ENCODE results near the gene PPP2R5E. TPM values are rescaled to one million over a fixed set of nuclear protein-coding genes. Genes with fewer than 3 reads are reported as not detected.

Gene PPP2R5E
- total and polyA plus RNA-seq, 10 of the 15 experiments (the other 5 are each of a cell fraction or from before 2014, with no cell fraction given) = 11.4 to 56.2 (median 22.7) TPM

GRCh38 chr14:63517354-63517753 is 25.8 kb downstream of the PPP2R5E start:
- Histone ChIP-seq H4K20me1 (ENCODE audit: control insufficient read depth, insufficient read depth) (no peaks in the 10 kb centered on the region), H3K4me3 (no peak overlapping the region), H3K9ac (ENCODE audit: control insufficient read depth, insufficient read depth, low read length) (no peak overlapping the region), H2AFZ (ENCODE audit: control insufficient read depth, low read depth, low read length) (no peak overlapping the region), H3K9me3 (replicated peaks; ENCODE audit: control insufficient read depth, insufficient read depth, low read length) (no peaks in the 10 kb centered on the region), H3K4me1 (ENCODE audit: control insufficient read depth, insufficient read depth, low read length) (peaks cover 4% of the 10 kb centered on the region), H3K27me3 (replicated peaks in 1 of 2; ENCODE audit: control insufficient read depth in 2 of 2, insufficient read depth in 2 of 2, low read length in 1 of 2) (no peaks in the 10 kb centered on the region), H3K4me2 (ENCODE audit: control insufficient read depth, insufficient read depth) (no peak overlapping the region), H3K36me3 (ENCODE audit: control insufficient read depth in 2 of 2, insufficient read depth in 2 of 2, low read length in 1 of 2) (peaks cover 0 to 2% of the 10 kb centered on the region in 2 experiments; a peak in 2 of 4 replicates), H3K79me2 (ENCODE audit: control insufficient read depth, insufficient read depth, low read length) (peaks cover 50% of the 10 kb centered on the region), H3K27ac (ENCODE audit: control insufficient read depth, insufficient read depth) (no peak overlapping the region)
- ChIA-PET SMC1A (ENCODE audit: uncharacterized antibody, unreplicated experiment) (interaction anchor here (0.9 to 1.8 kb wide), 4 partner anchors 9 to 128 kb away, joined by 3 to 5 read pairs (median 4); no protein-coding TSS in a partner anchor), RAD21 (ENCODE audit: unreplicated experiment) (interaction anchor here (1.4 kb wide), 1 partner anchor 128 kb away, joined by 3 read pairs; no protein-coding TSS in a partner anchor), POLR2A (interaction anchor here (0.9 kb wide), 1 partner anchor 15 kb away, joined by 3 read pairs; no protein-coding TSS in a partner anchor), CTCF (interaction anchor here (1.9 kb wide), 1 partner anchor 128 kb away, joined by 7 read pairs; no protein-coding TSS in a partner anchor)
- WGBS (ENCODE audit: insufficient coverage, insufficient replicate concordance, low lambda C conversion rate, missing lambda C conversion rate) = 100% methylated on average over 2 of the region's 2 CpGs
- intact Hi-C loops (cut with micrococcal nuclease; ENCODE audit: unreplicated experiment) (no loop called here), in situ Hi-C loops (cut with MboI) (no loop called here)
- ATAC-seq = no peak
- BruUV-seq (replicated peaks) = no TSS peak
- FAIRE-seq = no peak
- DNase-seq (ENCODE audit: low read depth, low spot score) = no peak
- no peak for TF ChIP-seq ZBTB40 (IDR thresholded peaks at IDR 0.05; ENCODE audit: borderline replicate concordance)
- TF ChIP-seq ATF2 (IDR thresholded peaks at IDR 0.05; ENCODE audit: low read length) = no peak

Measured in GM12878 (cell line).